PFSK-1 (cell line): ENCODE data around the gene PTPRT.

Experiments used
- POLR2AphosphoS5 ChIP-seq: IDR thresholded peaks from 2 replicates; pipeline ENCODE4 v1.6.1; 2012; ENCODE audit warnings: low read depth, mild to moderate bottlenecking, control low read depth, low read length, moderate library complexity
- SIN3A ChIP-seq: IDR thresholded peaks from 2 replicates; pipeline ENCODE4 v1.6.1; 2012; ENCODE audit warnings: mild to moderate bottlenecking, low read length, moderate library complexity, borderline replicate concordance; ENCODE audit not compliant: insufficient read depth
- TAF1 ChIP-seq: IDR thresholded peaks from 2 replicates; pipeline ENCODE4 v1.6.1; 2012; ENCODE audit warnings: low read length, control low read depth, borderline replicate concordance; ENCODE audit not compliant: insufficient read depth
- TF ChIP-seq, protein P1 (sequence below), 2 experiments: IDR thresholded peaks; 2 replicates each; pipeline versions ENCODE4 v1.6.1 to v1.8.0; 2011 to 2012; ENCODE audit warnings: low read depth in 2 of 2, low read length in 2 of 2, control low read depth in 1 of 2, inconsistent platforms in 1 of 2, mild to moderate bottlenecking in 1 of 2, moderate library complexity in 1 of 2; ENCODE audit not compliant: insufficient read depth in 1 of 2

DNA sequence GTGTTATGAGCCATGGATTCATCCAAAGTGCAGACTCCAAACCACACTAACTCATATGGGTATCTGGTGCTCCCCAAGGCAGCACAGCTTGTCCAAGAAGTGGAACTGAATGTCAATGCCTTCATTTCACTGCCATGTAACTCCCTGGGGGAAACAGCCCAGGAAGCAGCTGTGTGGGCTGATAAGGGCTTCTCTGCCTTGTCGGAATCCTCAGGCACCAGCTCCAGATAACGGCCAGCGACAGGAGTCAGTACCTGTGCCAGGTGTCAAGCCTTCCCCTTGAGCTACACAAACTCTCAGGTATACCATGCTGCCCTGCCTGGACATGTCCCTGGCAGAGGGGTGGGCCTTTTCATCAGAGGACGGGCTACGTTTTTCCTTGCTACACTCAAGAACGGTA, 819.6 kb downstream of the PTPRT start:
- no peak for TF ChIP-seq POLR2AphosphoS5
- TF ChIP-seq SIN3A = no peak
- TF ChIP-seq, protein P1, sequence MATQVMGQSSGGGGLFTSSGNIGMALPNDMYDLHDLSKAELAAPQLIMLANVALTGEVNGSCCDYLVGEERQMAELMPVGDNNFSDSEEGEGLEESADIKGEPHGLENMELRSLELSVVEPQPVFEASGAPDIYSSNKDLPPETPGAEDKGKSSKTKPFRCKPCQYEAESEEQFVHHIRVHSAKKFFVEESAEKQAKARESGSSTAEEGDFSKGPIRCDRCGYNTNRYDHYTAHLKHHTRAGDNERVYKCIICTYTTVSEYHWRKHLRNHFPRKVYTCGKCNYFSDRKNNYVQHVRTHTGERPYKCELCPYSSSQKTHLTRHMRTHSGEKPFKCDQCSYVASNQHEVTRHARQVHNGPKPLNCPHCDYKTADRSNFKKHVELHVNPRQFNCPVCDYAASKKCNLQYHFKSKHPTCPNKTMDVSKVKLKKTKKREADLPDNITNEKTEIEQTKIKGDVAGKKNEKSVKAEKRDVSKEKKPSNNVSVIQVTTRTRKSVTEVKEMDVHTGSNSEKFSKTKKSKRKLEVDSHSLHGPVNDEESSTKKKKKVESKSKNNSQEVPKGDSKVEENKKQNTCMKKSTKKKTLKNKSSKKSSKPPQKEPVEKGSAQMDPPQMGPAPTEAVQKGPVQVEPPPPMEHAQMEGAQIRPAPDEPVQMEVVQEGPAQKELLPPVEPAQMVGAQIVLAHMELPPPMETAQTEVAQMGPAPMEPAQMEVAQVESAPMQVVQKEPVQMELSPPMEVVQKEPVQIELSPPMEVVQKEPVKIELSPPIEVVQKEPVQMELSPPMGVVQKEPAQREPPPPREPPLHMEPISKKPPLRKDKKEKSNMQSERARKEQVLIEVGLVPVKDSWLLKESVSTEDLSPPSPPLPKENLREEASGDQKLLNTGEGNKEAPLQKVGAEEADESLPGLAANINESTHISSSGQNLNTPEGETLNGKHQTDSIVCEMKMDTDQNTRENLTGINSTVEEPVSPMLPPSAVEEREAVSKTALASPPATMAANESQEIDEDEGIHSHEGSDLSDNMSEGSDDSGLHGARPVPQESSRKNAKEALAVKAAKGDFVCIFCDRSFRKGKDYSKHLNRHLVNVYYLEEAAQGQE (IDR thresholded peaks at IDR 0.05; ENCODE audit: insufficient read depth in 1 of 2, low read depth in 2 of 2, low read length in 2 of 2) = no peak
- no peak for TF ChIP-seq TAF1
